HG03575 (cell line): ENCODE results near the gene HIPK1.

ENCODE experiments used
- ATAC-seq: cut with Tn5 transposase; IDR thresholded peaks from one replicate; pipeline ENCODE4 v1.9.1; 2021; ENCODE audit not compliant: unreplicated experiment, insufficient number of reproducible peaks, low FRiP score; ENCODE audit errors: extremely low read depth

Gene HIPK1

DNA sequence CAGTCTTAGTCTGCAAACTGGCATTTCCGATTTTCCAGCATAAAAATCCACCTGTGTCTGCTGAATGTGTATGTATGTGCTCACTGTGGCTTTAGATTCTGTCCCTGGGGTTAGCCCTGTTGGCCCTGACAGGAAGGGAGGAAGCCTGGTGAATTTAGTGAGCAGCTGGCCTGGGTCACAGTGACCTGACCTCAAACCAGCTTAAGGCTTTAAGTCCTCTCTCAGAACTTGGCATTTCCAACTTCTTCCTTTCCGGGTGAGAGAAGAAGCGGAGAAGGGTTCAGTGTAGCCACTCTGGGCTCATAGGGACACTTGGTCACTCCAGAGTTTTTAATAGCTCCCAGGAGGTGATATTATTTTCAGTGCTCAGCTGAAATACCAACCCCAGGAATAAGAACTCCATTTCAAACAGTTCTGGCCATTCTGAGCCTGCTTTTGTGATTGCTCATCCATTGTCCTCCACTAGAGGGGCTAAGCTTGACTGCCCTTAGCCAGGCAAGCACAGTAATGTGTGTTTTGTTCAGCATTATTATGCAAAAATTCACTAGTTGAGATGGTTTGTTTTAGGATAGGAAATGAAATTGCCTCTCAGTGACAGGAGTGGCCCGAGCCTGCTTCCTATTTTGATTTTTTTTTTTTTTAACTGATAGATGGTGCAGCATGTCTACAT lies 47.6 kb downstream of the HIPK1 start:
- no peak for ATAC-seq

DNA sequence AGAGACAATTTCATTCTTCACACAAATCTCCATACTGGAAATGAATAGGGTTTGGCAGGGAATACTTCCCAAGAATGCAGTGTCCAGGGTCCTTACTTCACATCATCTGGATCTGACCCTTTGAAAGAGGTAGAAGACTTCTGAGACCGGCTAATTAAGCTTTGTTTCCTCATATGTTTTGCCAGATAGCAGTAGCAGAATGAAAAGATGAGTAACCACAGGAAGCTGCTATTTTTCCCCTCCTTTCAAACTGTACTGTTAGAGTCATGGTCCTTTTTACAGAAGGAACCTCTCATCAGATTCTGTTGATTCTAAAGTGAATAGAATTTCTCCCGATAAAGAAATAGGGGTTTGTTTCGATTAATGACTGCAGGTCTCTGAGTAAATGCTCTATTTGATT lies 48.8 kb downstream of the HIPK1 start:
- ATAC-seq, result no peak

DNA sequence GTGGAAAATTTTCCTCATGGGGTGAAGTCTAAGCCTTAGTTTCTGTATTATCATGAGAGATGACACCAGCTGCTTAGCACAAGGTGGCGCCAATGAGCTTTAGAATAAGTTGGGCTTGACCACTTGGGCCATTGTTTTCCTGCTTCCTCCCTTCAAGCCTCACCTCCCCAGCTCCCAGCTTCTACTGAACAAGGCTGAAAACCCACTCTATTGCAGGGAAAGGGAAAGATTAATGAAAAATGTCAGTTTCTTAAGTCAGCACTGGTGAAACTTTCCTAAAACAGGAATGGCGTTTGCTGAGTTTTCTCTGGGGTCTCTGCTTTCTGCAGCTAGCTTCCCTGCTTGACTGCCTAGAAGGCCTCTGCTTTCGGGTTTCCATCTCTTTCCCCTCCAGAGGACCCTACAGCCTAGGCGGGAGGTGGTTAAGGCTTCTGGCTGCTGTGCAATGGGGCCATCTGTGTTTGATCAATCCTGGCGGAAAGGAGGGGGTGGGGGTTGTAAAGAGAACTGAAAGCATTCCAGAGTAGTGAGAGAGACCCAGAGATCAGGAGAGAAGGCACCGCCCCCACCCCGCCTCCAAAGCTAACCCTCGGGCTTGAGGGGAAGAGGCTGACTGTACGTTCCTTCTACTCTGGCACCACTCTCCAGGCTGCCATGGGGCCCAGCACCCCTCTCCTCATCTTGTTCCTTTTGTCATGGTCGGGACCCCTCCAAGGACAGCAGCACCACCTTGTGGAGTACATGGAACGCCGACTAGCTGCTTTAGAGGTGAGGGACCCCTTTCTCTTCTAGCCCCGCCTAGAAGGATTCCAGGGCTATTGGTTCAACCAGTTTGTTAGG lies 50.0 kb downstream of the HIPK1 start, which contains the start of gene OLFML3:
Gene OLFML3, plus strand, starts transcription at position 612 of the 840 bp plus-strand sequence. Its CDS starts 43 bp downstream, at position 655.
- ATAC-seq, result no peak

DNA sequence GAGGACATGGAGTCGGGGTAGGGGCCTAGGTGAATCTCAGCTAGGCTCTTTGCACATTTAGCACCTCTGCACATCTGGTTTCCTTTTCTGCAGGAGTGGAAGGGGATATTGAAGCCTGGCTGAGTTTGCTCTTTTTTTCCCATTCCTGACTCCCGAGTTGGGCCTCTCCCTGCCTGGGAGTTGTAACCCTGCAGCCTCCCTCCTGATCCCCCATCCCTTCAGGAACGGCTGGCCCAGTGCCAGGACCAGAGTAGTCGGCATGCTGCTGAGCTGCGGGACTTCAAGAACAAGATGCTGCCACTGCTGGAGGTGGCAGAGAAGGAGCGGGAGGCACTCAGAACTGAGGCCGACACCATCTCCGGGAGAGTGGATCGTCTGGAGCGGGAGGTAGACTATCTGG lies 51.0 kb downstream of the HIPK1 start:
- no peak for ATAC-seq

DNA sequence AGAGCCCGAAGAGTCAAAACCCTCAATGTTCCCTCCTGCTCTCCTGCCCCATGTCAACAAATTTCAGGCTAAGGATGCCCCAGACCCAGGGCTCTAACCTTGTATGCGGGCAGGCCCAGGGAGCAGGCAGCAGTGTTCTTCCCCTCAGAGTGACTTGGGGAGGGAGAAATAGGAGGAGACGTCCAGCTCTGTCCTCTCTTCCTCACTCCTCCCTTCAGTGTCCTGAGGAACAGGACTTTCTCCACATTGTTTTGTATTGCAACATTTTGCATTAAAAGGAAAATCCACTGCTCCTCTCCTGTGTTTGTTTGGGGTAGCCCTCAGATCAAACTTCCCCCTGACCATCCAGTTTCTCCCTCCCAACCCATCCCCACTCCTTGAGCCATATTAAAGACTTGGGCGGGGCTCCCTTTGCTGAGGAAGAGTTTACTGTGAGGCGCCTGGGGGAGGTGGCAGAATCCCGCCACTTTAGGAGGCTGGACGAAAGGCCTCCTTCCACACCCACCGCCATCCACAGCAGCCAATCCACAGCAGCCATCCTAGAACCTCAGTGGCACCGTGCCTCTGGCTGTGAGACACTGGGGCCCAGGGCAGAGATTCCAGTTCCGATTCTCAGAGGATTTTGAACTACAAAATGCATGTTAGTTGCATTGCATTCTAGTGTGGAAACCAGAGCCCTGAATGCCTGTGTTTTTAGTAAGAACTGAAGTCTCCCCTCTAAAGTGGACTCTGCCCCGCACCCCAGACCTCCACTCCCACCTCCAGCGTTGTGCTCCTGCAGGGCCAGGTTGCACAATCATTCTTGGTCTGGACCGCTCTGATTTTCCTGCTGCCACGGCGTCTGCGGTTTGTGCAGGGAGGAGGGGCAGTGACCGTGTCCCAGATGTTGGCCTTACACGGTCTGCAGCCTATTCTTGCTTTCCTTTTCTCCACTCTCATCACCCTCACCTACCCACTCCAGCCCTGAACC lies 53.1 kb downstream of the HIPK1 start:
- no peak for ATAC-seq

DNA sequence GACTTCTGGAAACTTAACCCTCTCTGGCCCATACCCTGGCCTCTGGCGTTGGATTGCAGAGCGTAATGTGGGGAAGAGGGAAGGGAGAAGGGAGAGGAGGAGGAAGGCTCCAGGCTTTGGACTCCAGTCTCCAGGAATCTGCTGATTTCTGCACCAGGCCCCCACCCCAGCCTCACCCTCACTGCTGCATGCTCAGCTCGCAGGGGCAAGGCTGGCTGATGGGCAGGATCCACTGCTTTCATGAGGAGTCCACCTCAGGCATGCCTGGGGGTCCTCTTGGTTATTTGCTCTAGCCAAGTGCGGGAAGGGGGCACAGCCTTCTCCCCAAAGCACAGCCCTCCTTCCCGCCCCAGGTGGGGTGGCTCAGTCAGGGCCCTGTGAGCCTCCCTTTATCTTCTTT lies 53.8 kb downstream of the HIPK1 start:
- ATAC-seq, result no peak

DNA sequence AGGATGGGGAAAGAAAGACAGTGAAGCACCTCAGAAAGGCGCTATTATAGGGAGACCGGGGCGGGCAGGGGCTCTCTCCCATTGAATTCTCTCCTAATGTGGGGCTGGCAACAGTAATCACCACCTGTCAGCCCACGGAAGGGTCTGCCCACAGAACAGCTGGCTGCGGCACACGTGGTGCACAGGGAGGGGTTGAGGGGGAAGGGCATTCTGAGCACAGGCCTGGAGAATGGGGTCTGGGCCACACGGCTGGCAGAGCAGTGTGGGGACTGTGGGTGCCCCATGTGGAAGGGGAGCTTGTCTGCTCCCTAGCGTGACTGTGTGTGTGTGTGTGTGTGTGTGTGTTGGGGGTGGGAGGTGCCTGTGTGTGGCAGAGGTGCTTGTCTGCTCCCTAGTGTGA lies 54.3 kb downstream of the HIPK1 start:
- ATAC-seq, result no peak

DNA sequence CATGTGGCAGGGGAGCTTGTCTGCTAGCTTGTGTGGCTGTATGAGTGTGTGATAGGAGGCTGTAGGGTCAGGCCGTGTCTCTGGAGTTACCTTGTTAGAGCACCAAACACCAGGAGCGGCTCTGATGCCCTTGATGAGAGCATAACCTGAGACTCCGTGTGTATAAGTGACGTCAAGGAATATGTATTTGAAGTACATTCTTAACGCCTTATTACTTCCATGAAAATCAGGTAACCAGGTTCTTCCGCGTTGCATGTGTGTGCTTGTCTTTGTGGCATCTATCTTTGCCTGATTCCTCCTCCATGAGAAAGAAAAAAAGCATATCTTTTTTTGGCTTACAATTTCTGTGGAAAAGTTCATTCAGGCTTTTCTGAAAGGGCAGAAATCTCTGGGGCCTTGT lies 54.7 kb downstream of the HIPK1 start:
- no peak for ATAC-seq

DNA sequence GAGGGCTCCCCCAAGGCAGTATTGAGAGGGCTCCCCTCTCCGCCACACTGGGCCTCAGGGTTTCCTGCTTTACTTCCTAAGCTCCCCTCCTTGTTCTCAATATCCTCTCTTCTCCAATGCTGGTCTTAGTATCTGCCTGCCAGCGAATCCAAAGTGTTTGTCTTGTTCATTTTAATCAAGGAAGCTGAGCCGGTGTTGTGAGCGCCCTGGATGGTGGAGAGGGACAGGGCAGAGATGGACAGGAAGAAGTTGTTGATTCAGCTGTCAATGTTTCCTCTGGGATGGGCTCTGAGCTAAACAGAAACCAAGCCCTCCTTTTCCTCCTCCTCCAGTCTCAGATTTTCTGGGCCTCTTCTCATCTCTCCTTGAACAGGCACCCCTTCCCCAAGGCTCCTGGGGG lies 55.6 kb downstream of the HIPK1 start:
- no peak for ATAC-seq

DNA sequence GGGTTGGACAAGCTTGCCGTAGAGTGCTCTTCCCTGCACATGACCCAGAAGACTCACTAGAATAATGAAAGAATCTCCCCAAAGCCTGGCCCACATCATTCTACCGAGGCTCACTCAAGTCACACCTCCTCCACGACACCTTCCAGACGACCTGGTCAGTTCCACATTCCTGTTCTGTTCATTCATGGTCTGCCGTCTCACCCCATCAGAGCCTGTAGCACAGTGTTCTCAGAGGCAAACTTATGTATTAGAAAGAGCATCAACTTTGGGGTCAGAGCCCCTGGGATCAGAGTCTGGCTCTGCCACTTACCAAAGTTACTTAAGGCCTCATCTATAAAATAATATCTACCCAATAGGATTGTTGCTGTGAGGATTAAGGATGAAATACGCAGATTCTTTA lies 57.7 kb downstream of the HIPK1 start:
- ATAC-seq, result no peak

DNA sequence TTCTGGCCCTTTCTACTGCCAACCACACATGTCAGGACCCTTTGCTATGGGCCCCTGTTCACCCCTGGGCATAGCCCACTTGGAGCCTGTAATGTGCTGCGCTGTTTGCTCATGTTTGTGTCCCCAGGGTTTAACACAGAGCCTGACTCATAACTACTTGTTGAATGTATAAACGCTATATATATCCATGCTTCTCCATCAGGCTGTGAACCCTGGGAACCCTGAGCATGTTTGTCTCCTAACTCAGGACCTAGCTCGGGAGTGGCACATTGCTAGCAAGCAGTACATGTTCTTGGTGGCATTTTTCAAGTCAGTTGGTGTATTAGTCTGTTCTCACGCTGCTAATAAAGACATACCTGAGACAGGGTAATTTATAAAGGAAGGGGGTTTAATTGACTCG lies 58.1 kb downstream of the HIPK1 start:
- no peak for ATAC-seq

DNA sequence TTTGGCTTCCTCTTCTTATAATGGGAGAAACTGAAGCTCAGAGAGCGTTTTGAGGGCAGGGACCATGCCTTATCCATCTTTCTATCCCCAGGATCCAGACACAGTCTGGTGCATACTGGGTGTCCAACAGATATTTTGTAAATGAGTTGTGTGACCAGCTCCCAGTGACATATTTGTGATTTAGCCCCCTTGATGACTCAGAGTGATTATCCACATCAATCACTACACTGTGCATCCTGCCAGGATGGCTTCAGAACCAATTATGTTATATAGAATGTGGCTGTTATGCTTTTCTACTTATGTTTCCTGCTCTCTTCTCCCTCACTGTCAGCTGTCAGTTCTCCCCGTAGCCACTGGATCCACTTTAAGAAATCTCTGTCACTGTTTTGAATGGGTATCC lies 61.4 kb downstream of the HIPK1 start:
- ATAC-seq, result no peak

DNA sequence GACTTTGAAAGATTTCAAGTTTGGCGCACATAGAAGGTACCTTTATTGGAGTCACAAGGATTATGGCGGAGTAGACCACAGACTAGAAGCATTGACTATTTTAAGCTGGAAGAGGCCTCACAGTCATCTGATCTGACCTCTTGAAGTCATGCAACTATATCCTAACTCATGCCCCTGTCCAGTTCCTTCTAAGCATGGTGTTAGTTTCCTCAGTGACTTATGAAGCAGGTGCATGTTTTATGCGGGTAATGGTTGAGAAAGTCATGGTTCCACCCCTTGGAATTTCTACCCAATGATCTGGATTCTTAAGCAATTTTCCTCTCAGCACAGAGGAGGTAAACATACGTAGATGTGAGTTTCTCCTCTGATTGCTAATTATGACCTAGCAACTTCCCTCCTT lies 61.8 kb downstream of the HIPK1 start:
- no peak for ATAC-seq

DNA sequence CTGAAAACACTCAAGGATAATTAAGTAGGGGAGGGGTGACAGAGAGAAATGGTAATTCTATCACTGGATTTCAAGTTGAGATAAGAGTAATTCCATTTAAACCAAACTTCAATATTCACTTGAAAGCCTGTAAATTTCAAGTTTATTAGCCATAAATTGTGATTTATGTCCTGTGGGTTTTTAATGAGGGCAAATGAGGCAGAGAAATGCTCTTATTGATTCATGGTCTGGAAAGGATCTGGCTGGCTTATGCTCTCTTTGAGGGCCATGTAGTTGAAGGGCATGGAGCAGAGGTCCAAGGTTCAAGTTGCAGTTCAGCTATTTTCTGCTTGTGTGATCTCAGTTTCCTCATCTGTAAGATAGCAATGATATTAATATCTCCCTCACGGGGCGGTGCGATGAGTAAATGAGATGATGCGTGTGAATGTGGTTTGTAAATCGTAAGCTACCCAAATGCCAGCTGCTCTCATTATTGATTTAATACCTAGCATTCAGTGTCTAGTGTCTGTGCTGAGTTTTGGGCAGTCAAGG lies 62.4 kb downstream of the HIPK1 start:
- no peak for ATAC-seq

DNA sequence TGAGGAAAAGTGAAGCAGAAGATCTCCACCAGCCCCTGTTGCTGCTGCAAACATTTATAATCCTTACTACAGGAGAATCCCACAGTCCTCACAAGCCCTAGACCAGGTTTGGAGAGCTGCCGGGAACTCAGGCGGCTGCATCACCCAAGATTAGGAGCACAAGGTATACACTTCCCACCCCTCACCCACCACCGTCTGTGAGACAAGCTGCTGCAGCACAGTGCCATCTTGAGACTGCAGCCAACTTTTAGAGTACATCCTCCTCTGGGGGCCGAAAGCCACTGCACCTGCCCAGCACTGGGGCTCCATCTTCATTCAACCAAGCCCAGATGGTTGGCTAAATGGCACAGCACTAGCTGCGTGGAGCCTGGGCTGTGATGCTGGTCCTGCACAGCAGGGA lies 63.9 kb downstream of the HIPK1 start:
- no peak for ATAC-seq

DNA sequence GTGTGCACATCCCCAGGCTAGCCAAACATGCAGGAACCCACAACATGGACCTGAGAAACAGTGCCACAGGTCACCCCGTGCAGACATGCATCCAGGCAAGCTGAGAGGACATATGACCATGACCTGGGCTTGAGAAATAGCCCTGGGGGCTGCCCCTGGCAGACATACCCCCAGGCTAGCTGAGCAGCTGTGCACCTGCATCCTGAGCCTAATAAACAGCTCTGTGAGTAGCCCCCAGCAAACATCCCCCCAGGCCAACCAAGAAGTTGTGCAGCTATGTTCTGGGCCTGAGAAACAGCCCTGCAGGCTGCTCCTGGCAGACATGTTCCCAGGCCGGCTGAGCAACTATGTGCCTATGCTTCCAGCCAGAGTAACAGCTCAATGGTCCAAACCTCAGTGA lies 64.6 kb downstream of the HIPK1 start:
- ATAC-seq, result no peak

DNA sequence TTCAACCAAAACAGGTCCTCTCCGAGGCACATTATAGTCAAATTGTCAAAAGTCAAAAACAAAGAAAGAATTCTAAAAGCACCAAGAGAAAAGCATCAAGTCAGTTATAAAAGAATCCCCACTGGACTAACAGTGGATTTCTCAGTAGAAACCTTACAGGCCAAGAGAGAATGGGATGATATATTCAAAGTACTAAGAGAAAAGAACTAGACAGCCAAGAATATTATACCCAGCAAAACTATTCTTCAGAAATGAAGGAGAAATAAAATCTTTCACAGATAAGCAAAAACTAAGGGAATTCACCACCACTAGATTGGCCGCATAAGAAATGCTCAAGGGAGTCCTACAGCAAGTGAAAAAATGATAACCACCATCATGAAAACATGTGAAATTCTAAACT lies 66.3 kb downstream of the HIPK1 start:
- ATAC-seq, result no peak

DNA sequence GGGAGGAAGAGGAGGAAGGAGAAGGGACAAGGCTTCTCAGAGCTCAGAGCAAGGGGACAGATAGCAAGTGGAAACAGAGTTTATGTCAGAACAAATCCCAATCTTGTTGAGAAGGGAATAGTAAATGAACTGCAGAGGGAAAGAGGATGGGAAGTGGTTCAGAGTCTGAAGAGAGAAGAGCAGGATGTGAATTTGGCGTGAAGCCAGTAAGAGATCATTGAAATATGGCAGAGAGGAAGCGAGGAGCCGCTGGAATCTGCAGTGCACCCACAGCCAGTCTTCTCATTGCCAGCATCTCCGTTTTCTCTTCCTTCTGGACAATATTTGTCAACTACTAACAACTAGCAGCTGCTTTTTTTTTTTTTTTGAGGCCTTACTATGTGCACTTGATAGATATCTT lies 69.2 kb downstream of the HIPK1 start:
- ATAC-seq, result no peak

DNA sequence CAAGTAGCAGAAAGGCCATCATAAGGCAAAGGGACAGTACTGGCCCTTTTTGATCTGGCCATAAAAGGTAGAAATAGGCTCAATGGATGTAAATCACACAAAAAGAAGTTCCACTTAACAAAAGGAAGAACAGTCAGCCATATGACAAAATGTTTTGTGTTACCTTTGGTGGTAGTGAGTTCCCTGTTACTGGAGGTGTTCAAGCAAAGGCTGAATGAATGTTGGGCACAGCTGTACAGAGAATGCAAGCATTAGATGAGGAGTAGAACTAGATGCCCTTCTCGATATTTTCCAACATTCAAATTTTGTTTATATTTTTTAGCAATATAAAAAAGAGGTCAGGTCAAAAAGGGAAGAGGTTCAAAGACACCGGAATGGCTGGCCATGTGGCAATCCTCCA lies 70.1 kb downstream of the HIPK1 start:
- no peak for ATAC-seq
